ENCODE data around the gene NXNL1. TPM values are rescaled to one million over a fixed set of nuclear protein-coding genes. Genes with fewer than 3 reads are reported as not detected.
A peak's percentile ranks its signal among the peaks of the same experiment; 100 is the strongest.

Gene NXNL1
- total and polyA plus RNA-seq, 2 of the 4 experiments (the other 2 are of a cell fraction), result not detected

GRCh38 chr19:17455308-17456123, 5.2 kb downstream of the NXNL1 start:
- TF ChIP-seq ELK1 (IDR thresholded peaks at IDR 0.05; ENCODE audit: borderline replicate concordance, low read depth, low read length) (no peak), SMC3 (IDR thresholded peaks at IDR 0.05; ENCODE audit: low read depth, low read length) (no peak), RFX5 (IDR thresholded peaks at IDR 0.05; ENCODE audit: low read depth, low read length) (no peak), CTCF (conservative IDR thresholded peaks at IDR 0.05; ENCODE audit: low read depth, low read length) (no peak), USF2 (IDR thresholded peaks at IDR 0.05; ENCODE audit: low read depth, low read length) (no peak), CHD1 (IDR thresholded peaks at IDR 0.05; ENCODE audit: low read depth, low read length) (no peak)
- H4K91ac ChIP-seq (ENCODE audit: insufficient read depth, low read depth, low read length), result no peak overlapping the region
- H2BK20ac ChIP-seq (ENCODE audit: low read depth, low read length), result no peak overlapping the region
- H3K18ac ChIP-seq (ENCODE audit: low read depth, low read length), result no peak overlapping the region
- peaks cover 33% of the 10 kb centered on the region for H3K27me3 ChIP-seq (ENCODE audit: control insufficient read depth, insufficient read depth, low read length)
- H2BK120ac ChIP-seq (ENCODE audit: low read depth, low read length), result no peak overlapping the region
- intact Hi-C loops (cut with micrococcal nuclease), result loop anchor here (10.0 kb wide), 2 partner anchors 309 to 399 kb away; partner anchors contain the start of gene RPL18A
- peaks cover 3% of the 10 kb centered on the region for H4K20me1 ChIP-seq (ENCODE audit: insufficient read depth, low read length)
- H3K9me3 ChIP-seq (ENCODE audit: control insufficient read depth, insufficient read depth, low read length), result no peaks in the 10 kb centered on the region
- H2BK5ac ChIP-seq (ENCODE audit: low read depth, low read length, poor library complexity, severe bottlenecking), result no peak overlapping the region
- WGBS, 2 experiments (ENCODE audit: extremely low coverage in 2 of 2, insufficient read length in 1 of 2), result 6% methylated on average over 21 of the region's 58 CpGs; no CpG with 5 or more reads in 1 of the 2 experiments
- H3K4me3 ChIP-seq (ENCODE audit: insufficient read depth, low read depth, low read length), result no peak overlapping the region
- DNase-seq, result no peak
- no peak overlapping the region for H3K23ac ChIP-seq (ENCODE audit: low read depth, low read length)
- H3K4me1 ChIP-seq (ENCODE audit: control insufficient read depth, insufficient read depth, low read length), result no peaks in the 10 kb centered on the region; the same call in 1 of the 2 replicates
- H2BK15ac ChIP-seq (ENCODE audit: low read depth, low read length), result no peak overlapping the region
- no peak overlapping the region for H3K9ac ChIP-seq (ENCODE audit: low read depth, low read length)
- ChIA-PET CTCF (interaction anchor here (1.0 kb wide), 1 partner anchor 10 kb away, joined by 3 read pairs; no protein-coding TSS in a partner anchor), POLR2A (ENCODE audit: unreplicated experiment) (no interaction called here)
- H4K8ac ChIP-seq (ENCODE audit: low read depth in 2 of 2, low read length in 2 of 2), result no peak overlapping the region
- no peaks in the 10 kb centered on the region for H3K36me3 ChIP-seq (ENCODE audit: control insufficient read depth, insufficient read depth, low read length)
- no peaks in the 10 kb centered on the region for H3K9me1 ChIP-seq (ENCODE audit: insufficient read depth, low read length)
- in situ Hi-C loops (cut with MboI; ENCODE audit: low sequenced_read_pairs), result loop anchor here (10.0 kb wide), 1 partner anchor 399 kb away; the partner anchor contains the start of gene RPL18A
- no peaks in the 10 kb centered on the region for H3K79me1 ChIP-seq (ENCODE audit: low read depth in 1 of 2, low read length in 2 of 2)
- no peak overlapping the region for H2AK9ac ChIP-seq (replicated peaks; ENCODE audit: low read depth, low read length, poor library complexity)
- no peak overlapping the region for H4K5ac ChIP-seq (ENCODE audit: low read depth, low read length)
- BruUV-seq (replicated peaks), result no TSS peak
- H3K27ac ChIP-seq (ENCODE audit: insufficient read depth, low read length), result no peak overlapping the region
- H2AK5ac ChIP-seq (ENCODE audit: low read depth, low read length), result no peak overlapping the region
- H3K4me2 ChIP-seq (ENCODE audit: low read depth, low read length), result no peak overlapping the region
- peak; percentile 55 for ATAC-seq (ENCODE audit: low read depth)
- no peak overlapping the region for H3K4ac ChIP-seq (ENCODE audit: low read depth, low read length)
- H3K14ac ChIP-seq (replicated peaks; ENCODE audit: low read depth, low read length), result no peak overlapping the region
- dilution Hi-C loops (cut with HindIII; ENCODE audit: low sequenced_read_pairs, unreplicated experiment), result no loop called here
- H2AFZ ChIP-seq (replicated peaks; ENCODE audit: low read length, poor library complexity), result peak overlapping the region; percentile 76
- H3K56ac ChIP-seq (ENCODE audit: extremely low read depth, insufficient read depth, low read length), result no peak overlapping the region

Measured in IMR-90 (cell line).